Measurements from ENCODE around the gene PSMB7.

GRCh38 chr9:124454791-124455443, 39.7 kb upstream of the PSMB7 start:
- TF ChIP-seq CTCF (IDR thresholded peaks at IDR 0.05) (no peak), POLR2AphosphoS5 (IDR thresholded peaks at IDR 0.05) (no peak), POLR2A (IDR thresholded peaks at IDR 0.05) (no peak)
